Neural cell (in vitro differentiated cells): ENCODE measurements around the gene ZDHHC9. TPM values are rescaled to one million over a fixed set of nuclear protein-coding genes. Genes with fewer than 3 reads are reported as not detected.

Experiments used
- H2AFZ ChIP-seq: fragments of 200-600, 300-800 bp; sonication (generic), shearing (Covaris generic); 2 replicates; pipeline ENCODE4 v1.6.0; 2014; ENCODE audit warnings: low read depth, mild to moderate bottlenecking, antibody characterized with exemption, low read length, moderate library complexity
- H3F3A ChIP-seq: fragments of 200-600 bp; shearing (Covaris generic); 2 replicates; pipeline ENCODE4 v1.6.1; 2016; ENCODE audit warnings: mild to moderate bottlenecking, moderate library complexity, mixed read lengths, antibody characterized with exemption, low read length; ENCODE audit not compliant: insufficient read depth, poor library complexity, severe bottlenecking
- H3K27ac ChIP-seq: fragments of 200-600, 300-800 bp; sonication (generic), shearing (Covaris generic); 2 replicates; pipeline ENCODE4 v1.5.1; 2014; ENCODE audit warnings: mild to moderate bottlenecking, low read length, moderate library complexity
- H3K27me3 ChIP-seq: fragments of 300-800, 200-600 bp; sonication (generic), shearing (Covaris generic); 2 replicates; pipeline ENCODE4 v1.6.0; 2014; ENCODE audit warnings: mild to moderate bottlenecking, low read depth, low read length, moderate library complexity; ENCODE audit not compliant: insufficient read depth
- H3K36me3 ChIP-seq: fragments of 300-800, 200-600 bp; sonication (generic), shearing (Covaris generic); 2 replicates; pipeline ENCODE4 v1.5.1; 2014; ENCODE audit warnings: mild to moderate bottlenecking, antibody characterized with exemption, low read length, moderate library complexity; ENCODE audit not compliant: insufficient read depth
- H3K4me2 ChIP-seq: fragments of 300-800, 200-600 bp; sonication (generic), shearing (Covaris generic); 2 replicates; pipeline ENCODE4 v1.6.0; 2014; ENCODE audit warnings: mild to moderate bottlenecking, low read length
- H3K4me3 ChIP-seq: fragments of 300-800, 200-600 bp; sonication (generic), shearing (Covaris generic); 2 replicates; pipeline ENCODE4 v1.5.1; 2014; ENCODE audit warnings: mild to moderate bottlenecking, low read length, moderate library complexity
- H3K79me2 ChIP-seq: fragments of 200-600 bp; shearing (Covaris generic); replicated peaks from 2 replicates; pipeline ENCODE4 v1.6.0; 2014; ENCODE audit warnings: mild to moderate bottlenecking, low read length, moderate library complexity; ENCODE audit not compliant: insufficient read depth
- H3K9ac ChIP-seq: fragments of 300-800, 200-600 bp; sonication (generic), shearing (Covaris generic); 2 replicates; pipeline ENCODE4 v1.6.1; 2016; ENCODE audit warnings: mild to moderate bottlenecking, low read length, mixed read lengths
- H3K9me2 ChIP-seq: fragments of 200-600 bp; shearing (Covaris generic); 2 replicates; pipeline ENCODE4 v1.6.1; 2016; ENCODE audit warnings: mild to moderate bottlenecking, low read length, mixed read lengths; ENCODE audit not compliant: insufficient read depth
- H3K9me3 ChIP-seq: fragments of 200-600, 300-800 bp; sonication (generic), shearing (Covaris generic); 2 replicates; pipeline ENCODE4 v1.6.1; 2016; ENCODE audit warnings: mild to moderate bottlenecking, mixed run types, low read length, moderate library complexity, mixed read lengths
- H4K20me1 ChIP-seq: fragments of 200-600 bp; shearing (Covaris generic); 2 replicates; pipeline ENCODE4 v1.6.1; 2016; ENCODE audit warnings: mild to moderate bottlenecking, mixed run types; ENCODE audit not compliant: insufficient read depth
- CTCF ChIP-seq: fragments of 450-650 bp; IDR thresholded peaks from 2 replicates; pipeline ENCODE4 v1.5.1; 2014; ENCODE audit warnings: antibody characterized with exemption, mild to moderate bottlenecking, moderate library complexity; ENCODE audit not compliant: poor library complexity, severe bottlenecking
- EP300 ChIP-seq: fragments of 450-650 bp; conservative IDR thresholded peaks from 2 replicates; pipeline ENCODE4 v1.6.1; 2014; ENCODE audit warnings: antibody characterized with exemption, mild to moderate bottlenecking, moderate library complexity; ENCODE audit not compliant: poor library complexity, severe bottlenecking
- EZH2 ChIP-seq: fragments of 200-600, 300-800 bp; shearing (Covaris generic), sonication (generic); IDR thresholded peaks from 2 replicates; pipeline ENCODE4 v1.6.1; 2014; ENCODE audit warnings: antibody characterized with exemption, low read length, borderline replicate concordance, mild to moderate bottlenecking; ENCODE audit not compliant: insufficient read depth, poor library complexity, severe bottlenecking
- MXI1 ChIP-seq: fragments of 450-650 bp; conservative IDR thresholded peaks from 2 replicates; pipeline ENCODE4 v1.6.1; 2014; ENCODE audit warnings: antibody characterized with exemption, mild to moderate bottlenecking; ENCODE audit not compliant: poor library complexity, severe bottlenecking
- POLR2AphosphoS5 ChIP-seq: IDR thresholded peaks from 2 replicates; pipeline ENCODE4 v1.6.1; 2012
- RAD21 ChIP-seq: fragments of 450-650 bp; conservative IDR thresholded peaks from 2 replicates; pipeline ENCODE4 v1.6.1; 2014; ENCODE audit warnings: antibody characterized with exemption, mild to moderate bottlenecking, moderate library complexity
- REST ChIP-seq: IDR thresholded peaks from 2 replicates; pipeline ENCODE4 v1.6.1; 2012; ENCODE audit warnings: borderline replicate concordance
- SMC3 ChIP-seq: fragments of 450-650 bp; conservative IDR thresholded peaks from 2 replicates; pipeline ENCODE4 v1.6.1; 2014; ENCODE audit warnings: antibody characterized with exemption, mild to moderate bottlenecking, moderate library complexity; ENCODE audit not compliant: poor library complexity
- TAF1 ChIP-seq: IDR thresholded peaks from 2 replicates; pipeline ENCODE4 v1.6.1; 2012; ENCODE audit warnings: low read depth
- polyA plus RNA-seq: library from polyadenylated mRNA; depleted of rRNA; stranded (reverse); fragments of >200 nt; gene quantifications from 2 replicates; pipeline ENCODE4 v1.2.3, GENCODE V29; 2014

The ZDHHC9 gene
- polyA plus RNA-seq, 1 donor from 2014 or later, result 24.9 TPM

DNA sequence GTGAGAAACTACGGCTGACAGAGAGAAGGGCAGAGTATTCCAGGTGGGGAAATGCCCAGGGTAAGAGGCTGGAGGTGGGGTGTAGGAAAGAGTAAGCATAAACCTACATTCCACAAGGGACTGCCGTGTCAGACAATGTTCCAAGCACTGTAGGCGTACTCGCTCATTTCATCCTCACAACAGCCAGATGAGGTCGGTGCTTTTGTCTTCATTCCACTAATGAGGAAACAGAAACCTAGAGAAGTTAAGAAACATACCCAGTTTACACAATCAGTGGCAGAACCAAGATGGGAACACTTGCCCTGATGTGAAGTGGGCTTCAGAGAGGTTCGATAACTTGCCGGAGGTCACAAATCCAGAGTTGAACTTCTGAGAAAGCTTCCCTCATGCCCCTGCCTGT is 59.3 kb downstream of the ZDHHC9 start:
- no peaks in the 10 kb centered on the region for H3K79me2 ChIP-seq
- H2AFZ ChIP-seq, result no peak overlapping the region
- H4K20me1 ChIP-seq, result no peaks in the 10 kb centered on the region
- no peak overlapping the region for H3K4me3 ChIP-seq
- TF ChIP-seq SMC3 (no peak), REST (no peak), MXI1 (no peak), POLR2AphosphoS5 (no peak), RAD21 (no peak), CTCF (no peak), TAF1 (no peak), EP300 (no peak), EZH2 (no peak)
- H3F3A ChIP-seq, result no peaks in the 10 kb centered on the region
- no peaks in the 10 kb centered on the region for H3K27me3 ChIP-seq
- H3K9me2 ChIP-seq, result no peaks in the 10 kb centered on the region
- H3K4me2 ChIP-seq, result no peak overlapping the region
- H3K27ac ChIP-seq, result no peak overlapping the region
- H3K9ac ChIP-seq, result no peak overlapping the region
- no peaks in the 10 kb centered on the region for H3K9me3 ChIP-seq
- no peaks in the 10 kb centered on the region for H3K36me3 ChIP-seq

DNA sequence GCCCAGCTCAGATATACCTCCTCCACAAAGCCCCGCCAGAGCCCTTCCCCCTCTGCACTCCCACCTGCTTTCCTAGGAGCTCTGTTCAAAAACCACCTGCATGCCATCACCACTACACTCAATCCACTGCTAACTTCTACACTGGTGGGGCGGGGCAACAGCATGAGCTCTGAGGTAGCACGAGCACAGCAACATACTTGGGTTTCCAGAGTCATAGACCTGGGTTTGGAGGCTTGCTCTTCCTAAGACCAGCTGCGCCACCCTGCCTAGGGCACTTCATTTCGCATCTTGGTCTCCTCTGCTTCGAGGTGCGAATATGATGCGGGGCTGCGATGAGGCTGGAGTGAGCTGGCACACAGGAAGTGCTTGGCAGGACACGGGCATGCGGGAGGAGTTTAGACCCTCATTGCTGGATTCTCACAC is 60.4 kb downstream of the ZDHHC9 start:
- TF ChIP-seq EP300 (no peak), RAD21 (no peak), REST (no peak), TAF1 (no peak), POLR2AphosphoS5 (no peak), MXI1 (no peak), SMC3 (no peak), EZH2 (no peak), CTCF (no peak)

More for the DNA sequence above, 60.4 kb downstream of the ZDHHC9 start:
- no peaks in the 10 kb centered on the region for H3K9me2 ChIP-seq
- H3K9ac ChIP-seq, result no peak overlapping the region
- H3K27ac ChIP-seq, result no peak overlapping the region
- no peak overlapping the region for H3K4me3 ChIP-seq
- no peaks in the 10 kb centered on the region for H3K9me3 ChIP-seq
- no peaks in the 10 kb centered on the region for H3K27me3 ChIP-seq
- H2AFZ ChIP-seq, result no peak overlapping the region
- no peak overlapping the region for H3K4me2 ChIP-seq
- H3K79me2 ChIP-seq, result no peaks in the 10 kb centered on the region
- H3K36me3 ChIP-seq, result no peaks in the 10 kb centered on the region
- H3F3A ChIP-seq, result no peaks in the 10 kb centered on the region
- H4K20me1 ChIP-seq, result no peaks in the 10 kb centered on the region
